ENCODE measurements around the gene PURA. TPM values are rescaled to one million over a fixed set of nuclear protein-coding genes. Genes with fewer than 3 reads are reported as not detected.

The PURA gene
- total RNA-seq, 1 donor from 2014 or later = 24.6 TPM

Other genes starting within 250 kb of the PURA start
- gene NRG2, start 70.8 kb upstream of the PURA start, total RNA-seq = 1.9 TPM
- gene IGIP, start 11.8 kb downstream of the PURA start, total RNA-seq = 11.8 TPM
- 58.2 TPM for gene CYSTM1, start 61.1 kb downstream of the PURA start, total RNA-seq
- 68.1 TPM for gene PFDN1, start 189.0 kb downstream of the PURA start, total RNA-seq
- 21.9 TPM for gene HBEGF, start 232.5 kb downstream of the PURA start, total RNA-seq
- not detected for gene SLC4A9, start 246.1 kb downstream of the PURA start, total RNA-seq

Data from left ventricle myocardium superior (tissue), 1 donor.